ENCODE measurements around the gene PGRMC2.
A peak's percentile ranks its signal among the peaks of the same experiment; 100 is the strongest.

Gene PGRMC2

DNA sequence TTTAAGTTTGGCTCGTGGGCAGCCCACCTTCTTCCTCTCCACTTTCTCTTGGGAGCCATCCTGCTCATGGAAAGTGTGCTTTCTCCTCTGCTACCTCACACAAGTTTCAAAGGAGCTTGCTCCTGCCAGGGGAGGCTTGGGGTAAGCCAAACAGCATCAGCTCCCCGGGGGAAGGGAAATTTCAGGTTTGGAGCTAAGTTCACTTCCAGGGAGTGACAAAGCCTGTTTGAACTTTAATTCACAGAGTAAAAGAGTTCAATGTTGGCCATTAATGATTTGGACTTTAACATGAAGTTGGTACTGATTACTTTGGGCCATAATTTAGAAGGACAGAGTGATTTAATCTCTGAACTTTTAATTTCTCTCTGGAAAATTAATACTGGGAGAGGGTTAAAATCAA is 4.7 kb upstream of the PGRMC2 start:
- H3K4me3 ChIP-seq (ENCODE audit: low read depth, low read length), result no peak overlapping the region
- no peak for DNase-seq (ENCODE audit: low read depth)
- no peak for TF ChIP-seq CTCF (conservative IDR thresholded peaks at IDR 0.05; ENCODE audit: low read depth, low read length)

DNA sequence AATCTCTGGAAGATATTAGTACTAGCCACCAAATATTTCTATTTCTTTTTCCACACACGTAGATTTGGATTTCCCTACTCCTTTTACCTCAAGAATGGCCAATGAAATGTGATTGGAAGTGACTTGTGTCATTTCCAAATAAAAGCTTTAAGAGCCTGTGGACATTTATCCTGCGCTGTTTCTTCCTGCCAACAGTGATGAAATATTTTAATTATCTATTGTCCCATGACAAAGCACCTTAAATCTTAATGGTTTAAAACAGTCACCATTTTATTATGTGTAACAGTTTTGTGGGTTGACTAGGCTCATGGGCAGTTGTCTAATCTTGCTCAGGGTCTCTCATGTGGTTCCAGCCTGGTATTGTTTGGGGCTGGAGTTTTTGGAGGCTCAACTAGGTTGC is 3.5 kb upstream of the PGRMC2 start:
- no peak for TF ChIP-seq CTCF (conservative IDR thresholded peaks at IDR 0.05; ENCODE audit: low read depth, low read length)
- no peak for DNase-seq (ENCODE audit: low read depth)
- H3K4me3 ChIP-seq (ENCODE audit: low read depth, low read length), result no peak overlapping the region

DNA sequence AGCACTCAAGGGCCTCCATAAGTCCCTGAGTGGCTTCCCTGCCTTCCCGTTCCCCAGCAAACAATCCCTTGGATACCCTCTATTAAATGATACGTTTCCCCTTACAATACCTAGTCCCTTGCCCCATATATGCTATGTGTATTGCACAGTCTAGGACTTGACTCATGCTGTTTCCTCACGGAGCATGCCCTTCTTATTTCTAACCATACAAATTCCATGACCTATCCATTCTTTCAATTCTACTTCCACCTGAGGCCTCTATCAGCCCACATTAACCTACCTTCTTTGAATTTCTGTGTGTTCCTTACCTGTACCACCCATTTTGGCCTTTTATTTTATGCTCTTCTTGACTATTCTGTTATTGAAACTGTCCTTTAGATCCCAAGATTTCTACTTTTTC is 2.9 kb upstream of the PGRMC2 start:
- no peak overlapping the region for H3K4me3 ChIP-seq (ENCODE audit: low read depth, low read length)
- DNase-seq (ENCODE audit: low read depth), result no peak
- no peak for TF ChIP-seq CTCF (conservative IDR thresholded peaks at IDR 0.05; ENCODE audit: low read depth, low read length)

- TF ChIP-seq CTCF (conservative IDR thresholded peaks at IDR 0.05; ENCODE audit: low read depth, low read length), result no peak
- H3K4me3 ChIP-seq (ENCODE audit: low read depth, low read length), result no peak overlapping the region
- no peak for DNase-seq (ENCODE audit: low read depth)
Observed at GRCh38 chr4:128289523-128290158, 2.0 kb upstream of the PGRMC2 start.

DNA sequence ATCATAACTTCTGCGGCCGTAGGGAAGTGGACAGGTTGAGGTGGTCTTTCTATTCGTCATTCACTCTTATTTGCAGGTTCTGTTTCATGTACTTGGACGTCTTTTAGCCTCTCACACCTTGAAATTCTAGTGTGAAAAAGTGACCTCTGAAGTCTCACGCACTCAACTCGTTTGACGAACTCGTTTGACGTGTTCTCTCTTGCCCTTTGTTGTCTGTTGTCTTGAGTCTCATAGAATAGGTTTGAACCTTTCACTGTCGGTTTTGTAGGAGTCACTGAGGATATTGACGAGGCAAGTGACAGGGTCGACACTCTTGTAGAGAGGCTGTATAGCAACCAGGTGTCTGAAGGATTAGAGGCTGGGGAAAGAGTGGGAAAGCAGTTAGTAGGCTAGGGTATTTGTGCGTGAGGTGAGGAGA is 1.1 kb upstream of the PGRMC2 start:
- peak overlapping the region; percentile 87 for H3K4me3 ChIP-seq (ENCODE audit: low read depth, low read length)
- TF ChIP-seq CTCF (conservative IDR thresholded peaks at IDR 0.05; ENCODE audit: low read depth, low read length), result no peak
- peak; percentile 69 for DNase-seq (ENCODE audit: low read depth)

DNA sequence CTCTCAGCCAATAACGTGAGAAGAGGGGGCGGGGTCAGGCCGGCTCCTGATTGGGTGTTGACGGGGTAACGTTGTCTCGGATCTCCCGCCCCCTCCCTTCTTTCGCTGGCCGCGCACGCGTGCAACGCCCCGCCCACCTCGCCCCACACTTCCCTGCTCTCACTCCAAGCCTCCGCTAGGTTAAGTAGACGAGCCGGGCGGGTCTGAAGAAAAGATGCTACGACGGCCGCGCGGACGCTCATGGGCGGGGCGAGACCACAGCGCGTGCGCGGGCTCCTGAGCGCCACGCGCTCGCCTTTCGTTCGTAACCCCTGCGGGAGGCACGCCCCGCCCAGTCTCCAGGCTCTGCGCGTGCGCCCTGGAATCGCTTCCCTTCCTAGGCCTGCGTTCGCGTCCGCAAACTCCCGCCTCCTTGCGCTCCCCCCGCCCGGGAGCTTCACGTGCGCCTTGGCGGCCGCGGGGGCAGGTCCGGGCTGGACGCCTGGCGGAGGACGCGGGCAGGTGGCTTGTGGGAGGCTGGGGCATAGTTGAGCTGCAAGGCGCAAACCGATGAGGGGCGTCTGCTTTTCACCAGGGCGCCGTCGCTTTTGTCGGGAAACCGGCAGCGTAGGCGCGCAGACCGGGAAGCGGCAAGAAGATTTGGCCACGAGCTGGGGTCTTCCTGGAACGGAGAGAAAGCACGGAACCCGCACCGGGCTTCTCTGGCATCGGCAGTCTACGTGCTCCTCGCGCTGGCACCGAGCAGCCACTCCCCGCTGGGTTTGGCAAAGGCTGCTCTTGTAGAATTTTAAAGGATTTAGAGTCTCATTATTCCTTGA is 467 bp upstream of the PGRMC2 start:
- peak; percentile 100 for DNase-seq (ENCODE audit: low read depth)
- peak overlapping the region; percentile 87 for H3K4me3 ChIP-seq (ENCODE audit: low read depth, low read length)
- TF ChIP-seq CTCF (conservative IDR thresholded peaks at IDR 0.05; ENCODE audit: low read depth, low read length), result peak; percentile 32
